Measurements from ENCODE around the gene GATD1.

Gene GATD1

DNA sequence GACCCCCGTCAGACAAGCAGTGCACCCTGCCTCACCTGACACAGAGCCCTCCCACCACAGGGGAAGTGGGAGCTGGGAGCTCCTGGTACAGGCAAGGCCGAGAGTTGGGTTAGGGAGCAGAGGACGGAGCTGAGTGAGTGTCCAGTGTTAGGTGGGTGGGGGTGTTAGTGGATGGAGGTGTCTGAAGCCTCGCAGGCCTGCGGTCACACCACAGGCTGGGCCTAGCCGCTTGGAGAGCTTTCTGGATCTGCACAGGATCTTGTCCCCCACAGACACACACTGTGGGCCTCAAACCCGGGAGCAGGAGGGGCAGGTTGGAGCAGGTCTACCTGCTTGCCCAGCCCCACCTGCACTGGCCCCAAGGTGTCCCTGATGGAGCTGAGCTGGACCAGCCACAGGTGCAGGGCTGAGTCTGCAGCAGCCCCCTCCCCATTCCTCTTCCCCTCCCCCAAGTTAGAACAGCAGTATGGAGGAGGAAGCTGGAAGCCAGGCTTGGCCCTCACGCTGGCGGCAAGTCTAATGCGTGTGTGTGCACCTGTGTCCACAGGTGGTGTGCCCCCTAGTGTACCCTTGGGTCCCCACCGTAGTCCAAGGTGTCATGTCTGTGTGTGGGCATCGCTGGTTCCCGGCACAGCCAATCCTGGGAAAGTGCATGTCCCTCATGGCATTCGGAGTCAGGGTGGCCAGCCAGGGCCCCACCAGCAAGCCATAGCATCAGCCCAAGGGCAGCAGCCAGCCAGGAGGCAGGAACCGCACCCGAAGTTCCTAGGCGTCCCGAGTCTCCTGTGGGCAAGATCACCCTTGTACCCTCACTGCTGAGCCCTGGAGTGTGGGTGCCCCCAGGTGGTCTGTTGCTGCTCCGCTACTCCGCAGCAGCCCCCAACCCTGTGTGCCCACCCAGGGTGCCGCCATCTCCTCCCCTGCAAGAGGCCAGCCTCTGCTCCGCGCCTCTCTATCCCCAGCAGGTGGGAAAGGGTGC lies 2.0 kb upstream of the GATD1 start:
- DNase-seq (ENCODE audit: low spot score), result no peak

- peak; percentile 71 for DNase-seq (ENCODE audit: low spot score)
These were observed 563 bp downstream of the GATD1 start for GRCh38 chr11:776561-777287.

DNA sequence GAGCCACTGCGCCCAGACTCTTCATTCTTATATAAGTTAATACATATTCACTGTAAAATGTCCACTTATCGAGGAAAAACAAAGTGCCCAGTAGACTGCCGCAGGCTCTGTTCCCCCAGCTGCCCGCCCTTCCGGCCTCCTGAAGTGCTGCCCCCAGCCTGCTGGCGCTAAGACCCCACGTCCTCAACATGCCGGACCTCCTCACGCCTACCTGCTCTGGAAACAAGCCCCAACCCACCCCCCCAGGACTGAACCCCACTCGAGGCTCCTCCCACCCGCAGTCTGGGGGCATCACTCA lies 1.1 kb downstream of the GATD1 start:
- no peak for DNase-seq (ENCODE audit: low spot score)

DNA sequence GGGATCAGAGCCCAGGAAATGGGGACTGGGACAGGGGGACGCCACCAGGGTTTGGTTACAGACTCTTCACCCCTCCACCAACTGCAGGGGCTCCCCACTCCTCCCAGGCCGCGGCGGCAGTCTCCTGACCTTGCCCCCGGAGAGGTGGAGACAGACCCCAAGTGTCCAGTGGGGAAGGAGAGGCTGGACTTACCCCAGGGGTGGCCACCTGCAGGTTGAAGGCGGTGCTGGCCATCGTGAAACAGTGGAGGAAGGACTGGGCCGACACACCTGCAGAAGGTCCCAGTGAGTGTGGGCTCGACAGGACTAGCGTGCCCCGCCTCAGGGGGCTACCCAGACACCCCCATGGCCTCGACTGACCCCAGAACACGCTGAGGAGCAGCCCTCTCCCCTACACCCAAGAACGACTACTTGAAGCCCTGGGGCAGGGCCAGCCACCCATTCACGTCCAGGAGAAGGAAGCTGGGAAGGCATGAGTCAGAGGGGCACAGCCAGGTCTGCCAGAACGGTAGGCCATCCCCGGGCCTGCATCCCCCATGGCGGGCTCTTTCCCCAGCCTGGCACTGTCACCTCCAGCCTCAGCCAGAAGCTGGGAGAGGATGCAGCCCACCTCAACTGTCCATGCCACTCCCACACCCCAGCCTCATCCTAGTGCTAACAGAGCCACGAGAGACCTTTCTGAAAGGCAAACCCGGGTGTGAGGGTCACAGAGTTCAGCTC lies 2.3 kb downstream of the GATD1 start:
- no peak for DNase-seq (ENCODE audit: low spot score)

DNA sequence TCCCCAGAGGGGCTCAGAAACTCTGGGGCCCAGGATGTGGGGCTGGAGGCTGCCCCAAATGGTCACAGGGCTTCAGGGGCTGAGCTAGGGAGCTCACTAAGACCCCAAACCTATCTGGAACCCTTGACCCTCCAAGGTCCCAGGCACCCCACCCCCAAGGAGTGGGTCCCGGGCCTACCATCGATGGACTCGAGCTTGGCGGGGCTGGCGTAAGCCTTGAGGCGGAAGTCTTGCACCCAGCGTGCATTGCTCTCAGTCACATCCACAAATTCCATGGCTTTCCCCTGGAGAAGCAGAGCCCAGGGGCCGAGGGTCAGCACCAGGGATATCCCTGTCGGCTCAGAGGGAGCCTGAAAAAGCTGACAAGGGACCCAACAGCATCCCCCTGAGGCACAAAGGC lies 3.5 kb downstream of the GATD1 start:
- no peak for DNase-seq (ENCODE audit: low spot score)

DNA sequence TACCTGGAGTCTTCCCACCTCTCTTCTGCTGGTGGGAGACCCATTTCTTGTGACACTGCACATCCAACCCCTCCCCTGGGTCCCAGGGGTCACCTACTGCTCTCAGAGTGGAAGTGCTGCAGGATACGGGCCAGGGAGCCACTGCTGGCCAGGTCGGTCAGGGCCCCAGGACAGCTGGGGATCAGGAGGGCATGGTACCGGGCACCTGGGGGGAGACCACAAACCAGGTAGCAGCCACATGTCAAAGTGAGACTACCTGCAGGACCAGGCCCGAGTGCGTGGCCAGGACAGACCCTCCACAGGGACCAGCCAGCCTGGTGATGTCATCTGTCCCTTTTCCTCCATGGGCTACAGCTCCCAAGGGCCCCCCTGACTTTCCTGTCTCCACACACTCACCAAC lies 3.9 kb downstream of the GATD1 start:
- no peak for DNase-seq (ENCODE audit: low spot score)

DNA sequence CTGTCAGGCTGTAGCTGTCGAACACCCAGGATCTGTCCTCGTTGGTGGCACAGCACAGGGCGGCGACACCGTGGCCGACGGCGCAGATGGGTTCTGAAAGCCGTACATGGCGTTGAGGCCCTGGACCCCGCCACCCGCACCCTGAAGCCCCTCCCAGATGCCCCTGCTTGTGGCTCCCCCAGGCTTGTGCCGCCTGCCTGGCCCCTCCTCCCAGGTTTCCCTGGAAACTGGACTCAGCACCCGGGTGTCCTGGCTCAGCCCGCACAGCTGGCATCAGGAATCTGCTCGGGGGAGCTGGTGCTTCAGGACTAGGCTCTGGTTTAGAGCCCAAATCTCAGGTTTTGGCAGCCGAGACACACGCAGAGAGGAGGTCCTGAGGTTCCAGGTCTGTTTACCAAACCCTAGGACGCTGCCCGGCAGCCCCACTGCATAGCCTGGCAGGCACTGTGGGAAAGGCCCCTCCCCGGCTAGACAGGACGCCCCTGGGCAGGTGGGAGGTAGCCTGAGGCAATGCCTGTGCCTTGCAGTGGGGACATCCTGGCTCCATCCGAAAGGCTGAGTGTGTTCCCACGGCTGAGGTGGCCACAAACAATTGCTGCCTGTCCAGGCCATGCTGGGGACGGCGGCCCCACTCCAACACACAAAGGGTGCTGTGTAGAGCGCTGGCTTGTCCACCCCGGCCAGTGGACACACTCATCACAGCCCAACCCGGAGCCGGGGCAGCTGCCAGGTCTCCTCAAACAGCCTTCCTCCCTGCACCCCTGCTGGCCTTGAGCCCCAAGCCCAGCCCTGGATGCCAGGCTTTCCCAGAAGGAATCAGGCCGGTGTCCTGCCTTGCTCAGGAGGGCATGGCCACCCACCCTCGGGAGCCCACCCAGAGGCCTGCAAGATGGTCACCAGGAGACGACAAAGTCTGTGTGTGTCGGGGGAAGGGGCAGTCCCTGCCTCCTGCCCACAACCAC lies 4.6 kb downstream of the GATD1 start:
- DNase-seq (ENCODE audit: low spot score), result no peak

- no peak for DNase-seq (ENCODE audit: low spot score)
These were observed 5.6 kb downstream of the GATD1 start for GRCh38 chr11:771617-772204.

DNA sequence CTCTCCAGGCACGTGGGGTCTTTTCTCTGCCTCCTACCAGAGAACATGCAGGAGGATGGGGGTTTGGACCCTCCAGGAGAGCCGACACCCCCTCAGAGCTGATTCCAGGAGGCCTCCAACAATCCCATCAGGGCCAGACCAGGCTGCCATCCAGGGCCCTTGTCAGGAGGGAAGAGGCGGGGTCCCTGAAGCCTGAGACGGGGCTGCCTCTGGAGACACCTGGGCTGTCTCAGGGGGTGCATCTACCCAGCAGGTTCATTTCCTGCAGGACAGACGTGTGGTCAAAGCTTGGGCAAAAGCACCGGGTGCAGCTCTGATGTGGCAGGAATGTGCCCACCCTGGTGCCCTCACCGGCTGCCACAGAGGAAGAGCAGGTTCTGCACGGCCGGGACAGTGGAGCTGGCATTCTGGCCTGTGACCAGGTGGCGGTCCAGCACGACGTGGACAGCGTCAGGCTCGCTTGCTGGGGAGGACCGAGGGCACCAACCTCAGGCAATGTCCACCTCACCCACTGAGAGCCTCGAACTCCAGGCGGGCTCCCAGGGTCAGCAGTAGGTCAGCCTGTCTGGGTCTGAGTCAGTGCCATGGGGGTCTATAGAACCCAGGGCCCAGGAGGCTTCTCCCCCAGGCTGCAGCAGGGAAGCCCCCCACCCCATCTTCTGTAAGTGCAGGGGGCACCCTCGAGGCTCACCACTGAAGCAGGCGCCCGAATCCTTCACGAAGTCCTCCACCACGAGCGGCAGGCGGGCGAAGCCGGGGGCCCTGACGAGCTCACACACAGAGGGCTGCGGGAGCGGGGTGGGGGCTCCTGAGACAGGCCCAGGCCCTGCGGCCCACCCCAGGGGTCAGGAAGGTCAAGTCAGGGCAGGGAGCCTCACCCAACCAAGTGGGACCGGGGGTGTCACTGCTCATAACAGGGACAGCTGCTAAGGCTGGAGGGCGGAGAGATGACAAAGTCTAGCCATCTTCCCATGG lies 6.4 kb downstream of the GATD1 start:
- no peak for DNase-seq (ENCODE audit: low spot score)

DNA sequence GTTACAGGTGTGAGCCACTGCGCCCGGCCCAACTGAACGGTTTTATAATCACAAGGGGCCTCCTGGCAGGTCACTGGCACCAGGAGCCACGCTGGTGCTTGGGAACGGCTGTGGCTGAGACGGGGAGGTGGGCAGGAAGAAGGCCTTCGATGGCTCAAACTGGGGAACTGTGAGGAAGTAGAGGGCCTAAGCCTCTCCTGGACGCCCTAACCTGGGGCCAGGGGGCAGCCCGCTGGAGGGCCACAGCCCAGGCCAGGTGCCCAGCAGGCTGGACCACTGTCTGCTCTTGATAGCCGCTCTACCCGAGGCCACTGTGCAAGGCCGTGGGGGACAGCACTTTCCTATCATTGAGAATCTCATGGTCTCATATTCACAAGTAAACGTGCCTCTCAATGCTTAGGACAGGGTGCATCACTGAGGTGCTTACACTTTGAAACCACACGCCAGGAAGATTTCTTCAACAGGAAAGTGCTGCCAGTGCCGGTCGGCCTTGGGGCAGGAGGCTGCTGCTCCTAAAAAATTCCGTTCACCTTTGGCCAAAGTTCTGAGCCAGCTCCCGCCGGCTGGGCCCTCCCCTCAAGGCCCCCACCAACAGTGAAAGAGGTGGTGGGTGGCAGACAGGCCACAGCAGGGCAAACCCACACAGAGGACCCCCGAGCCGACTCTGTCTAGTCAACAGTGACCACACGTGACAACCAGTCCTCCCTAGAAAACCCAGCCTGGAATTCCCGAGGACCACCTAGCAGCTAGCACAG lies 7.2 kb downstream of the GATD1 start:
- no peak for DNase-seq (ENCODE audit: low spot score)

GRCh38 chr11:767238-767637 lies 10.0 kb downstream of the GATD1 start:
- no peak for DNase-seq (ENCODE audit: low spot score)

DNA sequence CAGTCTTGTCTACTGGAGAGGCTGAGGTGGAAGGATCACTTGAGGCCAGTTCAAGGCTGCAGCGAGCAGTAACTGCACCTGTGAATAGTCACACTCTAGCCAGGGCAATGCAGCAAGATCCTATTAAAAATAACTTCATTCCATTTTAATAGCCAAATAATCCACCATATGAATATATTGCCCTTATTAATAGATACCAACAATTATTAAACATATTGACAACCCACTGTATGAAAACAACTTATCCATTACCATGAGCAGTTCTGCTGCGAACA lies 10.4 kb downstream of the GATD1 start:
- no peak for DNase-seq (ENCODE audit: low spot score)

DNA sequence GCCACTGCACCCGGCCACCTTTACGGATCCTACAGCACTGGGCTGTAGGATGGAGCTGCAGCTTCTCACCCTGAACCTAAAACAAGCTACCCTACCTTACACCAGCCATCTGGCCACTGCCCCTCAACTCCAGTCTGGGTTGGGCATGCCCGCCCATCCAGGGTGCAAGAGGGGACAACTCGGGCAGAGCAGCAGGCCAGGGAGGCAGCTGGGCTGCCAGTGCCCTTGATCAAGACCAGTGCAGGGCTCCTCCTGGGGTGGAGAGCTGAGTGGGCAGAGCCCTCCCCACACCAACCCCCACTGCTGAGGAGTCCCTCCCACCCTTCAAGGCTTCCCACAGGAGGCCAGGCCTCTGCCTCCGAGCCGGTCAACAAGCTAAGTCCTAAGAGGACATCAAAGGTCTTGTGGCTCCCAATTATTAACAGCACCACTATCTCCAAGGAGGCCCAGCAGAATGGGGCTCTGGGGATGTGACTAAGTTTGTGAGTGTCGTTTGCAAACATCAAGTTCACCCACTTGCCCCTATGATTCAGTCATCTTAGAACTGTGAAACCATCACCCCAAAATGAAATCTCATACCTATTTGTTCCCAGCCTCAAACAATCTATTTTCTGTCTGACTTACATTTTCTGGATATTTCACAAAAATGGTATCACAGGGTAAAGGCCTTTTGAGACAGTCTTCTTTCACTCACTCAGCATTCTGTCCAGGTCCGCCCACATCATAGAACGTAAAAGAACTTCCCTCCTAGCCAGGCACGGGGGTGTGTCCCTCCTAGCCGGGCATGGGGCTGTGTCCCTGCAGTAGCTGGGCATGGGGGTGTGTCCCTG lies 11.0 kb downstream of the GATD1 start:
- no peak for DNase-seq (ENCODE audit: low spot score)

GRCh38 chr11:765802-766091 lies 11.5 kb downstream of the GATD1 start:
- no peak for DNase-seq (ENCODE audit: low spot score)

GRCh38 chr11:765025-765801 lies 12.1 kb downstream of the GATD1 start:
- DNase-seq (ENCODE audit: low spot score), result peak; percentile 82

DNA sequence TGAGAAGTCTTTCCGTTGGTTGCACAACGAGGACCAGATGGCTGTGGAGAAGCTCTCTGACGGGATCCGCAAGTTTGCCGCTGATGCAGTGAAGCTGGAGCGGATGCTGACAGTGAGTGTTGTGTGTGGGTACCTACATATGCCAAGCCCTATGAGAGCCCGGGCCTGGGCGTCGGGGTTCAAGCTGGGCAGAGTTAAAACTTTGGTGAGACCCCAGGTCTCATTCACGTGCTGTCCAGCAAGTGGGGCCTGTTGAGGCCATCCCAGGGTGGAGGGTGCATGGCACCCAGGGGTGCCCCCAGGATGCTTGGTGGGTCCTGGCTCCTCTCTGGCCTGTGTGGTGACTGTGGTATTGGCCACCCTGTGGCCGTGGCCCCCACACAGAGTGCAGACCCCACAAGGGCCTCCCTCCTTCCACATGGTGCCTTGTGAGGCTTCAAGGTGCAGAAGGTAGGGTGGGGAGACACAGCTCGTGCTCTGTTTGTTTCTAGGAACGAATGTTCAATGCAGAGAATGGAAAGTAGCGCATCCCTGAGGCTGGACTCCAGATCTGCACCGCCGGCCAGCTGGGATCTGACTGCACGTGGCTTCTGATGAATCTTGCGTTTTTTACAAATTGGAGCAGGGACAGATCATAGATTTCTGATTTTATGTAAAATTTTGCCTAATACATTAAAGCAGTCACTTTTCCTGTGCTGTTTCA lies 12.8 kb downstream of the GATD1 start:
- no peak for DNase-seq (ENCODE audit: low spot score)

GRCh38 chr11:763549-764321 lies 13.6 kb downstream of the GATD1 start:
- DNase-seq (ENCODE audit: low spot score), result no peak
